HepG2 (cell line): Measurements from ENCODE around the gene HPS4. TPM values are rescaled to one million over a fixed set of nuclear protein-coding genes. Genes with fewer than 3 reads are reported as not detected.

ENCODE experiments used
- ARID2 ChIP-seq: sonication (generic); formaldehyde crosslinking; IDR thresholded peaks from 2 replicates; pipeline ENCODE4 v1.8.1; 2022; ENCODE audit warnings: mild to moderate bottlenecking, missing genetic modification reagents, borderline replicate concordance
- ATF4 ChIP-seq, 2 experiments: fragments of 450-650 bp in 1 of 2; sonication (generic) in 1 of 2; formaldehyde crosslinking; IDR thresholded peaks; 2 replicates each; pipeline versions ENCODE4 v1.5.0 to v1.8.0; 2020 to 2022; ENCODE audit warnings: mild to moderate bottlenecking in 1 of 2, missing genetic modification reagents in 1 of 2
- CCDC6 ChIP-seq: sonication (generic); formaldehyde crosslinking; IDR thresholded peaks from 2 replicates; pipeline ENCODE4 v1.8.1; 2022; ENCODE audit warnings: mild to moderate bottlenecking, missing genetic modification reagents, moderate library complexity
- EP300 ChIP-seq, 3 experiments: sonication (generic) in 1 of 3; formaldehyde crosslinking in 1 of 3; IDR thresholded peaks; 2 replicates each; pipeline versions ENCODE4 v1.5.1 to v1.6.1; 2011 to 2020; ENCODE audit warnings: low read depth in 2 of 3, low read length in 2 of 3, borderline replicate concordance in 1 of 3, improper control_type of control experiment in 1 of 3, mild to moderate bottlenecking in 1 of 3, missing genetic modification reagents in 1 of 3, moderate library complexity in 1 of 3
- MEF2D ChIP-seq: sonication (generic); formaldehyde crosslinking; IDR thresholded peaks from 2 replicates; pipeline ENCODE4 v1.5.1; 2020; ENCODE audit warnings: mild to moderate bottlenecking, missing genetic modification reagents
- MTF2 ChIP-seq: sonication (generic); formaldehyde crosslinking; IDR thresholded peaks from 2 replicates; pipeline ENCODE4 v1.5.0; 2020; ENCODE audit warnings: missing genetic modification reagents, borderline replicate concordance
- PHF20 ChIP-seq: sonication (generic); formaldehyde crosslinking; IDR thresholded peaks from 2 replicates; pipeline ENCODE4 v1.5.0; 2020; ENCODE audit warnings: mild to moderate bottlenecking, missing genetic modification reagents
- PRDM10 ChIP-seq: sonication (generic); formaldehyde crosslinking; IDR thresholded peaks from 2 replicates; pipeline ENCODE4 v1.4.0; 2020; ENCODE audit warnings: low read depth, missing genetic modification reagents
- TAF15 ChIP-seq: fragments of 200-400 bp; formaldehyde crosslinking; IDR thresholded peaks from one replicate; pipeline ENCODE4 v1.6.1; 2018; ENCODE audit warnings: mild to moderate bottlenecking, low read depth, low read length; ENCODE audit not compliant: poor library complexity, severe bottlenecking
- TCF12 ChIP-seq, 2 experiments: fragments of 450-650 bp in 1 of 2; sonication (generic) in 1 of 2; formaldehyde crosslinking in 1 of 2; IDR thresholded peaks; 2 replicates each; pipeline versions ENCODE4 v1.6.1 to v1.8.0; 2017 to 2022; ENCODE audit warnings: antibody characterized with exemption in 1 of 2, mild to moderate bottlenecking in 1 of 2, missing genetic modification reagents in 1 of 2, moderate library complexity in 1 of 2
- ZBTB10 ChIP-seq: sonication (generic); formaldehyde crosslinking; IDR thresholded peaks from 2 replicates; pipeline ENCODE4 v1.4.0; 2020; ENCODE audit warnings: missing genetic modification reagents, borderline replicate concordance
- ZBTB25 ChIP-seq: IDR thresholded peaks from 2 replicates; pipeline ENCODE4 v1.6.1; 2018; ENCODE audit warnings: missing genetic modification reagents
- ZMAT5 ChIP-seq: sonication (generic); formaldehyde crosslinking; IDR thresholded peaks from 2 replicates; pipeline ENCODE4 v1.5.0; 2020; ENCODE audit warnings: mild to moderate bottlenecking, low read depth, missing genetic modification reagents, borderline replicate concordance
- ZNF432 ChIP-seq: sonication (generic); formaldehyde crosslinking; IDR thresholded peaks from 2 replicates; pipeline ENCODE4 v1.5.0; 2020; ENCODE audit warnings: missing genetic modification reagents, mild to moderate bottlenecking, borderline replicate concordance
- ZNF616 ChIP-seq: sonication (generic); formaldehyde crosslinking; IDR thresholded peaks from 2 replicates; pipeline ENCODE4 v1.5.0; 2020; ENCODE audit warnings: low read depth, mild to moderate bottlenecking, missing genetic modification reagents
- ZNF883 ChIP-seq: sonication (generic); formaldehyde crosslinking; IDR thresholded peaks from 2 replicates; pipeline ENCODE4 v1.5.1; 2020; ENCODE audit warnings: mild to moderate bottlenecking, missing genetic modification reagents; ENCODE audit errors: not compliant biosample characterization
- polyA plus RNA-seq, 8 experiments: library from polyadenylated mRNA; depleted of rRNA in 3 of 8; stranded (reverse) in 7 of 8; unstranded in 1 of 8; fragments of >200 nt; fragmentation: Illumina TruSeq in 4 of 8; extraction: Trizol in 4 of 8; gene quantifications; 2 replicates each; pipeline versions ENCODE4 v1.2.1 to v1.2.3, GENCODE V29; 2011 to 2016; ENCODE audit warnings: low read depth in 4 of 8, missing spikeins in 1 of 8, mixed read lengths in 1 of 8; ENCODE audit not compliant: insufficient read depth in 1 of 8
- total RNA-seq, 5 experiments: library from RNA; depleted of rRNA; stranded (reverse); fragments of >200 nt; fragmentation: Illumina TruSeq; extraction: Trizol; gene quantifications; 2 replicates each; pipeline ENCODE4 v1.2.3, GENCODE V29; 2016; ENCODE audit warnings: low read depth in 1 of 5

HPS4 gene
- total and polyA plus RNA-seq, 2 of the 13 experiments (the other 11 are each of a cell fraction or from before 2014, with no cell fraction given), result 27.4 to 34.0 TPM

- 0 out of 4 replicates have a peak, but pooled peaks of 1 of the 2 experiments have one; percentile 9 for TF ChIP-seq EP300 (IDR thresholded peaks at IDR 0.05; ENCODE audit: low read depth in 2 of 2, low read length in 2 of 2)
- 0 out of 2 replicates have a peak, but pooled peaks have one; percentile 30 for TF ChIP-seq EP300 (CRISPR knock-in tag; IDR thresholded peaks at IDR 0.05; ENCODE audit: borderline replicate concordance)
- peak; percentile 55; the same call in 1 of the 2 replicates for TF ChIP-seq PRDM10 (CRISPR knock-in tag)
- TF ChIP-seq MEF2D (CRISPR knock-in tag), result peak; percentile 54; the same call in 1 of the 2 replicates
- TF ChIP-seq ATF4 (CRISPR knock-in tag; IDR thresholded peaks at IDR 0.05), result peak in 1 of 2 experiments; percentile 59; a peak in 1 of 4 replicates
- TF ChIP-seq ZMAT5 (CRISPR knock-in tag), result no peak
- TF ChIP-seq TCF12 (IDR thresholded peaks at IDR 0.05), result no peak
- peak; percentile 75; the same call in 1 of the 2 replicates for TF ChIP-seq TCF12 (CRISPR knock-in tag; IDR thresholded peaks at IDR 0.05)
- TF ChIP-seq ARID2 (CRISPR knock-in tag), result no peak
- 0 out of 2 replicates have a peak, but pooled peaks have one; percentile 27 for TF ChIP-seq CCDC6 (CRISPR knock-in tag)
- TF ChIP-seq ZBTB25 (CRISPR knock-in tag), result peak; percentile 92
- TF ChIP-seq ZNF616 (CRISPR knock-in tag), result peak; percentile 67; the same call in 1 of the 2 replicates
- no peak for TF ChIP-seq TAF15
- TF ChIP-seq ZNF432 (CRISPR knock-in tag), result no peak
- TF ChIP-seq PHF20 (CRISPR knock-in tag), result peak; percentile 96
- peak; percentile 86 for TF ChIP-seq ZBTB10 (CRISPR knock-in tag)
- TF ChIP-seq ZNF883, result peak; percentile 85
- peak; percentile 59; the same call in 1 of the 2 replicates for TF ChIP-seq MTF2 (CRISPR knock-in tag)
These were observed at the start of gene HPS4, which contains the start of gene SRRD (continued) for GRCh38 chr22:26483439-26484359.
